HUES64 (cell line): Measurements from ENCODE around the gene THSD4.

Experiments used
- H3K27ac ChIP-seq: 2 replicates; pipeline ENCODE4 v1.7.0; 2013; ENCODE audit warnings: low read depth, low read length, inconsistent platforms
- H3K27me3 ChIP-seq: 2 replicates; pipeline ENCODE4 v1.6.1; 2013; ENCODE audit warnings: mild to moderate bottlenecking, low read length; ENCODE audit not compliant: insufficient read depth
- H3K36me3 ChIP-seq: 2 replicates; pipeline ENCODE4 v1.6.1; 2013; ENCODE audit warnings: mild to moderate bottlenecking, low read length; ENCODE audit not compliant: insufficient read depth
- H3K4me1 ChIP-seq: 2 replicates; pipeline ENCODE4 v1.6.1; 2013; ENCODE audit warnings: mild to moderate bottlenecking, low read length, moderate library complexity; ENCODE audit not compliant: insufficient read depth
- H3K4me3 ChIP-seq: 2 replicates; pipeline ENCODE4 v1.5.1; 2013; ENCODE audit warnings: mild to moderate bottlenecking, low read length, moderate library complexity
- H3K9ac ChIP-seq: 2 replicates; pipeline ENCODE4 v1.6.1; 2013; ENCODE audit warnings: mild to moderate bottlenecking, low read depth, low read length
- H3K9me3 ChIP-seq: 2 replicates; pipeline ENCODE4 v1.6.1; 2013; ENCODE audit warnings: low read depth, low read length; ENCODE audit not compliant: insufficient read depth
- WGBS: fragments of 150-250, 120-280 bp; methylation state at CpG from one replicate; pipeline ENCODE4 v1.1.7; 2013; ENCODE audit warnings: missing lambda C conversion rate; 5-methylcytosine and 5-hydroxymethylcytosine counted together

The THSD4 gene

GRCh38 chr15:71422530-71423259, 307.4 kb downstream of the THSD4 start:
- no peaks in the 10 kb centered on the region for H3K4me1 ChIP-seq
- H3K4me3 ChIP-seq = no peak overlapping the region
- no peaks in the 10 kb centered on the region for H3K36me3 ChIP-seq
- WGBS = 94% methylated on average over 5 of the region's 5 CpGs
- H3K27ac ChIP-seq = no peak overlapping the region
- H3K9ac ChIP-seq = no peak overlapping the region
- no peaks in the 10 kb centered on the region for H3K27me3 ChIP-seq
- no peaks in the 10 kb centered on the region for H3K9me3 ChIP-seq

DNA sequence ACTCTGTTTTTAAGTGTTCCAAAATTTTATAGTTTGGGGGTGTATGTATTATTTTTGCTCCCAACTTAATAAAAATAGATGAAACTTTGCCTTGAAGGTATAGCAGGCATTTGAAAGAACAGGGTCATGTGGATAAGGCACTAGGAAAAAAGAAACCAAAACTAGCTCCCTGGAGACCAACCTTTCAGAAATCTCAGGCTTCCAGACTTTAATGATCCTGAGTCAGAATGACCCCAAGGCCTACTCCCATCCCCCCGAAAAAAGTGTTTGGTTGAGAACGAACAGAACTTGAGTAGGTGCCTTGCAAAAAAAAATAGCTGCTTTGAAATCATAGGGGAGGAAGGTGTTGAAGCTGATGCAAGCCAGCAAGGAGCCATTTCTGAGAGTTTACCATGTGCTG, 309.5 kb downstream of the THSD4 start:
- 91% methylated on average over 2 of the region's 2 CpGs for WGBS
- H3K9me3 ChIP-seq = no peaks in the 10 kb centered on the region
- H3K4me3 ChIP-seq = no peak overlapping the region
- no peak overlapping the region for H3K27ac ChIP-seq
- no peak overlapping the region for H3K9ac ChIP-seq
- peaks cover 8% of the 10 kb centered on the region for H3K4me1 ChIP-seq
- no peaks in the 10 kb centered on the region for H3K36me3 ChIP-seq
- no peaks in the 10 kb centered on the region for H3K27me3 ChIP-seq

DNA sequence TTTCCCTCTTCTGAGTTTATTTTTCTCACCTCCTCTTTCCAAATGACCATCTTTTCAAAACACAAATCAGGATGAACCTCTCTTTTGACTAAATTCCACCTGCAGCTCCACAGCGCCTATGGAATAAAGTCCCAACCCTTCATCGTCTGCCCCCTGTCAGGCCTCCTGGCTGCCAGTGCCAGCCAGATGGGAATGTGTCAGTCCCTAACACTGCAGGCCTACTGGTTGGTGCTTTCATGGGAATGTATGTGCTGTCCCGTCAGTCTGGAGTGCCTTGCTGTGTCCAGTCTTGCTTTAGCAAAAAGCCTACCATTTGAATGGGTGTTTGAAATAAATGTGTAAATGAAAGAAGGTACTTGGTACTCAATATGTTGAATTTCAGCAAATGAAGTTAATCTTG, 310.1 kb downstream of the THSD4 start:
- H3K4me3 ChIP-seq = no peak overlapping the region
- 91% methylated on average over 3 of the region's 3 CpGs for WGBS
- no peak overlapping the region for H3K9ac ChIP-seq
- no peaks in the 10 kb centered on the region for H3K36me3 ChIP-seq
- H3K27ac ChIP-seq = no peak overlapping the region
- peaks cover 15% of the 10 kb centered on the region for H3K4me1 ChIP-seq
- no peaks in the 10 kb centered on the region for H3K9me3 ChIP-seq
- H3K27me3 ChIP-seq = no peaks in the 10 kb centered on the region

- Histone ChIP-seq H3K27me3 (no peaks in the 10 kb centered on the region), H3K36me3 (no peaks in the 10 kb centered on the region), H3K9ac (no peak overlapping the region), H3K4me3 (no peak overlapping the region), H3K4me1 (peaks cover 21% of the 10 kb centered on the region), H3K9me3 (no peaks in the 10 kb centered on the region), H3K27ac (no peak overlapping the region)
- 60% methylated on average over 1 of the region's 2 CpGs for WGBS
These were observed 311.5 kb downstream of the THSD4 start for GRCh38 chr15:71426792-71427191.

- Histone ChIP-seq H3K9me3 (no peaks in the 10 kb centered on the region), H3K27me3 (no peaks in the 10 kb centered on the region), H3K4me3 (no peak overlapping the region), H3K36me3 (no peaks in the 10 kb centered on the region), H3K9ac (no peak overlapping the region), H3K4me1 (peaks cover 32% of the 10 kb centered on the region), H3K27ac (no peak overlapping the region)
- WGBS = 88% methylated on average over 2 of the region's 2 CpGs
These were observed 315.5 kb downstream of the THSD4 start for GRCh38 chr15:71430782-71431181.

- peaks cover 32% of the 10 kb centered on the region for H3K4me1 ChIP-seq
- H3K27ac ChIP-seq = no peak overlapping the region
- no peak overlapping the region for H3K9ac ChIP-seq
- H3K4me3 ChIP-seq = no peak overlapping the region
- H3K9me3 ChIP-seq = no peaks in the 10 kb centered on the region
- H3K36me3 ChIP-seq = no peaks in the 10 kb centered on the region
- 95% methylated on average over 7 of the region's 8 CpGs for WGBS
- H3K27me3 ChIP-seq = no peaks in the 10 kb centered on the region
These were observed 316.4 kb downstream of the THSD4 start for GRCh38 chr15:71431343-71432336.

GRCh38 chr15:71433402-71433801, 318.1 kb downstream of the THSD4 start:
- WGBS = 97% methylated on average over 1 of the region's 1 CpG
- Histone ChIP-seq H3K9me3 (peaks cover 4% of the 10 kb centered on the region; the same call in 1 of the 2 replicates), H3K27me3 (no peaks in the 10 kb centered on the region), H3K9ac (no peak overlapping the region), H3K4me3 (no peak overlapping the region), H3K36me3 (no peaks in the 10 kb centered on the region), H3K4me1 (peaks cover 32% of the 10 kb centered on the region), H3K27ac (no peak overlapping the region)

- 90% methylated on average over 2 of the region's 2 CpGs for WGBS
- H3K27ac ChIP-seq = no peak overlapping the region
- no peaks in the 10 kb centered on the region for H3K27me3 ChIP-seq
These were observed 319.5 kb downstream of the THSD4 start for GRCh38 chr15:71434774-71435173.

GRCh38 chr15:71435552-71435951, 320.3 kb downstream of the THSD4 start:
- Histone ChIP-seq H3K27me3 (no peaks in the 10 kb centered on the region), H3K4me3 (no peak overlapping the region), H3K4me1 (peaks cover 22% of the 10 kb centered on the region), H3K9me3 (peaks cover 4% of the 10 kb centered on the region; the same call in 1 of the 2 replicates), H3K9ac (no peak overlapping the region), H3K27ac (no peak overlapping the region), H3K36me3 (no peaks in the 10 kb centered on the region)
- WGBS = 77% methylated on average over 6 of the region's 6 CpGs

More at GRCh38 chr15:71434774-71435173, 319.5 kb downstream of the THSD4 start:
- peaks cover 24% of the 10 kb centered on the region for H3K4me1 ChIP-seq
- H3K36me3 ChIP-seq = no peaks in the 10 kb centered on the region
- H3K9me3 ChIP-seq = peaks cover 4% of the 10 kb centered on the region; the same call in 1 of the 2 replicates
- H3K9ac ChIP-seq = no peak overlapping the region
- no peak overlapping the region for H3K4me3 ChIP-seq

DNA sequence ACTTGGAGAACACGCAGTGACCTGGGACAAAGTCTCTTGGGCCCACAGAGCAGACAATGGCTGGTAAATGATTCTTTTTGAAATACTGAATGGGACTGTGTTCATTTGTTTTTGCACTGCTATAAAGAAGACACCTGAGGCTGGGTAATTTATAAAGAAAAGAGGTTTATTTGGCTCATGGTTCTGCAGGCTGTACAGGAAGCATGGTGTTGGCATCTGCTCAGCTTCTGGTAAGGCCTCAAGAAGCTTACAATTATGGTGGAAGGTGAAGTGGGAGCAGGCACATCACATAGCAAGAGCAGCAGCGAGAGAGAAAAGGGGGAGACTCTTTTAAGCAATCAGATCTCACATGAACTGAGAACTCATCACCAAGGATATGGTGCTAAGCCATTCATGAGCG, 321.6 kb downstream of the THSD4 start:
- Histone ChIP-seq H3K4me1 (peaks cover 16% of the 10 kb centered on the region), H3K9ac (no peak overlapping the region), H3K27ac (no peak overlapping the region), H3K27me3 (no peaks in the 10 kb centered on the region), H3K36me3 (no peaks in the 10 kb centered on the region), H3K4me3 (no peak overlapping the region), H3K9me3 (peaks cover 4% of the 10 kb centered on the region; the same call in 1 of the 2 replicates)
- WGBS = 96% methylated on average over 3 of the region's 3 CpGs

DNA sequence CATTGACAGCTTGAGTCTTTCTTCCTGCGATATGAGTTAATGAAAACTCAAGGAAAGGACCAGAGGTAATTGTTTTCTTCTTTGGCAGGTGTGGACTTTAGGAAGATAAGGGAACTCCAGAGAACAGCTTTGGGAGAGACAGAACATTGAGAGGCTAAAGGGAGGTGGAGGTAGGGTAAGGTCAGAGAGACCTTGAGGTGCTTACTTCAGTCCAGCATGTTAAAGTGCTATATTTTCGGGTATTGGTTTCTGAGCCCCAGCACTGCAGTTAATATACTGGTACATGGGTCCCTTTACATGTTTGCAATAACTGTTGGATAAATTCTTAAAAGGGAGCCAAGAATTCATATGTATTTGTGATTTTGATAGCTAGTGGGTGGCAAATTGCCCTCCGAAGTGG, 322.1 kb downstream of the THSD4 start:
- H3K27me3 ChIP-seq = no peaks in the 10 kb centered on the region
- peaks cover 16% of the 10 kb centered on the region for H3K4me1 ChIP-seq
- no peaks in the 10 kb centered on the region for H3K36me3 ChIP-seq
- no peak overlapping the region for H3K9ac ChIP-seq
- peaks cover 4% of the 10 kb centered on the region; the same call in 1 of the 2 replicates for H3K9me3 ChIP-seq
- 62% methylated on average over 3 of the region's 3 CpGs for WGBS
- no peak overlapping the region for H3K4me3 ChIP-seq
- no peak overlapping the region for H3K27ac ChIP-seq
